Measurements from ENCODE around the gene NBPF12.
"Not testable (repeated sequence)": the region's sequence is repeated elsewhere in the genome, so short reads cannot be mapped to it uniquely, and the experiment has no call there.

The NBPF12 gene

GRCh38 chr1:146924106-146924505 is 14.0 kb upstream of the NBPF12 start:
- H3K27me3 ChIP-seq (ENCODE audit: insufficient read depth, low read length); H3K9me2 ChIP-seq (ENCODE audit: low read depth, low read length); H3K27ac ChIP-seq (ENCODE audit: low read depth, low read length, poor library complexity, severe bottlenecking): not testable (repeated sequence)

GRCh38 chr1:146926413-146926812 is 11.7 kb upstream of the NBPF12 start:
- H3K4me2 ChIP-seq (ENCODE audit: low read length); H3K4me3 ChIP-seq (ENCODE audit: low read depth, low read length, poor library complexity, severe bottlenecking); H3K9ac ChIP-seq (ENCODE audit: low read length); H3K79me2 ChIP-seq (ENCODE audit: insufficient read depth, low read length); H3K27me3 ChIP-seq (ENCODE audit: insufficient read depth, low read length); H3K4me1 ChIP-seq (ENCODE audit: insufficient read depth, low read length, severe bottlenecking); H3K9me2 ChIP-seq (ENCODE audit: low read depth, low read length); H4K20me1 ChIP-seq (ENCODE audit: insufficient read depth, low read length); H3K9me3 ChIP-seq (ENCODE audit: low read length); H3K36me3 ChIP-seq (ENCODE audit: insufficient read depth, low read length); H3F3A ChIP-seq (ENCODE audit: insufficient read depth, low read length); H2AFZ ChIP-seq (ENCODE audit: low read length); H3K27ac ChIP-seq (ENCODE audit: low read depth, low read length, poor library complexity, severe bottlenecking): not testable (repeated sequence)

More at GRCh38 chr1:146924106-146924505, 14.0 kb upstream of the NBPF12 start:
- not testable (repeated sequence) for H3K9me3 ChIP-seq (ENCODE audit: low read length); H3F3A ChIP-seq (ENCODE audit: insufficient read depth, low read length); H4K20me1 ChIP-seq (ENCODE audit: insufficient read depth, low read length); H3K4me2 ChIP-seq (ENCODE audit: low read length); H3K4me3 ChIP-seq (ENCODE audit: low read depth, low read length, poor library complexity, severe bottlenecking); H3K36me3 ChIP-seq (ENCODE audit: insufficient read depth, low read length); H3K4me1 ChIP-seq (ENCODE audit: insufficient read depth, low read length, severe bottlenecking); H3K79me2 ChIP-seq (ENCODE audit: insufficient read depth, low read length); H3K9ac ChIP-seq (ENCODE audit: low read length); H2AFZ ChIP-seq (ENCODE audit: low read length)

- H3K27me3 ChIP-seq (ENCODE audit: insufficient read depth, low read length); H3K9ac ChIP-seq (ENCODE audit: low read length); H3K4me3 ChIP-seq (ENCODE audit: low read depth, low read length, poor library complexity, severe bottlenecking); H3K9me3 ChIP-seq (ENCODE audit: low read length); H3K4me2 ChIP-seq (ENCODE audit: low read length); H3K9me2 ChIP-seq (ENCODE audit: low read depth, low read length); H2AFZ ChIP-seq (ENCODE audit: low read length); H4K20me1 ChIP-seq (ENCODE audit: insufficient read depth, low read length); H3K27ac ChIP-seq (ENCODE audit: low read depth, low read length, poor library complexity, severe bottlenecking); H3F3A ChIP-seq (ENCODE audit: insufficient read depth, low read length); H3K36me3 ChIP-seq (ENCODE audit: insufficient read depth, low read length); H3K79me2 ChIP-seq (ENCODE audit: insufficient read depth, low read length): not testable (repeated sequence)
- H3K4me1 ChIP-seq (ENCODE audit: insufficient read depth, low read length, severe bottlenecking), result peaks cover 11% of the 10 kb centered on the region
Observed at GRCh38 chr1:146930225-146930624, 7.9 kb upstream of the NBPF12 start.

- not testable (repeated sequence) for H2AFZ ChIP-seq (ENCODE audit: low read length); H3K27me3 ChIP-seq (ENCODE audit: insufficient read depth, low read length); H3K79me2 ChIP-seq (ENCODE audit: insufficient read depth, low read length); H3F3A ChIP-seq (ENCODE audit: insufficient read depth, low read length); H3K9me2 ChIP-seq (ENCODE audit: low read depth, low read length); H3K36me3 ChIP-seq (ENCODE audit: insufficient read depth, low read length); H3K9me3 ChIP-seq (ENCODE audit: low read length); H4K20me1 ChIP-seq (ENCODE audit: insufficient read depth, low read length)
- Histone ChIP-seq H3K4me1 (ENCODE audit: insufficient read depth, low read length, severe bottlenecking) (peaks cover 11% of the 10 kb centered on the region), H3K27ac (ENCODE audit: low read depth, low read length, poor library complexity, severe bottlenecking) (peak overlapping the region; percentile 36), H3K4me2 (ENCODE audit: low read length) (peak overlapping the region; percentile 67), H3K9ac (ENCODE audit: low read length) (peak overlapping the region; percentile 34; the same call in 1 of the 2 replicates), H3K4me3 (ENCODE audit: low read depth, low read length, poor library complexity, severe bottlenecking) (peak overlapping the region; percentile 44)
Observed at GRCh38 chr1:146934390-146935223, 3.5 kb upstream of the NBPF12 start.

DNA sequence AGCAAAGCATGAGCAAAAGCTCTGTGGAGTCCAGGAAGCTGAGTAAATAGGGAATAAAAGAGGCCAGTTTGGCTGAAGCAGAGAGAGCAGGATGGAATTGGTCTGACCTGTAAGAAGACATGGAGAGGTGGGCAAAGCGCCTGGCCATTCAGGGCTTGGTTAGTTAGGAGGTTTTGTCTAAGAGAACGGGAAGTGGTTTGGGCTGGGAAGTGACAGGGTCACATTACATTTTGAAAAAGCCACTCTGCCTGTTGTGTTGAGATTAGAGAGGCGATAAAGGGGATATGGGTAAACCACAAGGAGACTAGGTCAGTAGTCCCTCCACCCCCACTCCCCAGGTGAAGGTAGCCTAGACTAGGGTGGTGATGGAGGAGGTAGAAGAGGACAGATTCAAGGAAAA is 662 bp upstream of the NBPF12 start:
- not testable (repeated sequence) for H3F3A ChIP-seq (ENCODE audit: insufficient read depth, low read length); H2AFZ ChIP-seq (ENCODE audit: low read length); H3K9me2 ChIP-seq (ENCODE audit: low read depth, low read length); H3K27me3 ChIP-seq (ENCODE audit: insufficient read depth, low read length); H3K4me3 ChIP-seq (ENCODE audit: low read depth, low read length, poor library complexity, severe bottlenecking); H3K79me2 ChIP-seq (ENCODE audit: insufficient read depth, low read length); H3K9me3 ChIP-seq (ENCODE audit: low read length); H4K20me1 ChIP-seq (ENCODE audit: insufficient read depth, low read length); H3K27ac ChIP-seq (ENCODE audit: low read depth, low read length, poor library complexity, severe bottlenecking); H3K36me3 ChIP-seq (ENCODE audit: insufficient read depth, low read length); H3K9ac ChIP-seq (ENCODE audit: low read length); H3K4me2 ChIP-seq (ENCODE audit: low read length)
- peaks cover 14% of the 10 kb centered on the region for H3K4me1 ChIP-seq (ENCODE audit: insufficient read depth, low read length, severe bottlenecking)

- H3K9me2 ChIP-seq (ENCODE audit: low read depth, low read length); H3K79me2 ChIP-seq (ENCODE audit: insufficient read depth, low read length); H3K27ac ChIP-seq (ENCODE audit: low read depth, low read length, poor library complexity, severe bottlenecking); H4K20me1 ChIP-seq (ENCODE audit: insufficient read depth, low read length); H3K9me3 ChIP-seq (ENCODE audit: low read length); H3F3A ChIP-seq (ENCODE audit: insufficient read depth, low read length); H3K27me3 ChIP-seq (ENCODE audit: insufficient read depth, low read length); H3K36me3 ChIP-seq (ENCODE audit: insufficient read depth, low read length); H2AFZ ChIP-seq (ENCODE audit: low read length): not testable (repeated sequence)
- peak overlapping the region; percentile 75 for H3K4me2 ChIP-seq (ENCODE audit: low read length)
- H3K4me1 ChIP-seq (ENCODE audit: insufficient read depth, low read length, severe bottlenecking), result peaks cover 11% of the 10 kb centered on the region
- H3K4me3 ChIP-seq (ENCODE audit: low read depth, low read length, poor library complexity, severe bottlenecking), result peak overlapping the region; percentile 60
- H3K9ac ChIP-seq (ENCODE audit: low read length), result peak overlapping the region; percentile 53; the same call in 1 of the 2 replicates
Observed at GRCh38 chr1:146938927-146939786, 1.0 kb downstream of the NBPF12 start.

DNA sequence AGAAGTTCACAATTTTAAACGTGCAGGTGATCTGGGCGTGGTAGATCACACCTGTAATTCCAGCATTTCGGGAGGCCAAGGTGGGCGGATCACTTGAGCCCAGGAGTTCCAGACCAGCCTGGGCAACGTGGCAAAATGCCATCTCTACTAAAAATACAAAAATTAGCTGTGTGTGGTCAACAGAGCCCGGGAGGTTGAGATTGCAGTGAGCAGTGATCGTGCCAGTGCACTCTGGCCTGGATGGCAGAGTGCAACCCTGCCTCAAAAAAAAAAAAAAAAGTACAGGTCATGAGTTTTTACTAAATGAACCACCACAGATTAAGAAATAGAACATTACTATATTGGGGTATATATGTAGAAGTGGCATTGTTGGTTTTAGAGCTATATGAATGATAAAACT is 2.2 kb downstream of the NBPF12 start:
- not testable (repeated sequence) for H3K4me2 ChIP-seq (ENCODE audit: low read length); H3K4me1 ChIP-seq (ENCODE audit: insufficient read depth, low read length, severe bottlenecking); H3K9me2 ChIP-seq (ENCODE audit: low read depth, low read length); H3K9ac ChIP-seq (ENCODE audit: low read length); H3K79me2 ChIP-seq (ENCODE audit: insufficient read depth, low read length); H3K27ac ChIP-seq (ENCODE audit: low read depth, low read length, poor library complexity, severe bottlenecking); H3F3A ChIP-seq (ENCODE audit: insufficient read depth, low read length); H3K9me3 ChIP-seq (ENCODE audit: low read length); H3K27me3 ChIP-seq (ENCODE audit: insufficient read depth, low read length); H4K20me1 ChIP-seq (ENCODE audit: insufficient read depth, low read length); H3K4me3 ChIP-seq (ENCODE audit: low read depth, low read length, poor library complexity, severe bottlenecking); H3K36me3 ChIP-seq (ENCODE audit: insufficient read depth, low read length); H2AFZ ChIP-seq (ENCODE audit: low read length)

Data from OCI-LY1 (cell line).